Osteoblast (primary cell): Measurements from ENCODE around the gene PACS2. TPM values are rescaled to one million over a fixed set of nuclear protein-coding genes. Genes with fewer than 3 reads are reported as not detected.

Source experiments
- DNase-seq: peaks from one replicate; pipeline ENCODE4 v3.0.0; 2011; ENCODE audit warnings: low spot score, mixed read lengths; ENCODE audit not compliant: insufficient read length; ENCODE audit errors: missing footprints
- H2AFZ ChIP-seq: 2 replicates; pipeline ENCODE4 v1.6.0; 2011; ENCODE audit warnings: mild to moderate bottlenecking, low read length
- H3K27ac ChIP-seq: 2 replicates; pipeline ENCODE4 v1.5.1; 2011; ENCODE audit warnings: mild to moderate bottlenecking, low read depth, low read length, moderate library complexity
- H3K27me3 ChIP-seq: 2 replicates; pipeline ENCODE4 v1.6.0; 2012; ENCODE audit warnings: mild to moderate bottlenecking, control low read depth, inconsistent platforms, low read length, moderate library complexity; ENCODE audit not compliant: insufficient read depth
- H3K36me3 ChIP-seq: 2 replicates; pipeline ENCODE4 v1.5.1; 2011; ENCODE audit warnings: mild to moderate bottlenecking, low read length, control low read depth, moderate library complexity; ENCODE audit not compliant: insufficient read depth
- H3K4me1 ChIP-seq: 2 replicates; pipeline ENCODE4 v1.5.1; 2011; ENCODE audit warnings: mild to moderate bottlenecking, low read length, control low read depth, moderate library complexity; ENCODE audit not compliant: insufficient read depth
- H3K4me2 ChIP-seq: 2 replicates; pipeline ENCODE4 v1.6.0; 2011; ENCODE audit warnings: mild to moderate bottlenecking, low read length; ENCODE audit not compliant: insufficient read depth
- H3K4me3 ChIP-seq: fragments of 200-600 bp; sonication (generic); 3 replicates; pipeline ENCODE4 v1.5.1; 2012; ENCODE audit warnings: mild to moderate bottlenecking, low read length, inconsistent platforms; ENCODE audit not compliant: insufficient read depth
- H3K79me2 ChIP-seq: 2 replicates; pipeline ENCODE4 v1.6.0; 2012; ENCODE audit warnings: mild to moderate bottlenecking, low read length, control low read depth, inconsistent platforms; ENCODE audit not compliant: insufficient read depth
- H3K9me3 ChIP-seq: 2 replicates; pipeline ENCODE4 v1.5.1; 2011; ENCODE audit warnings: low read depth, low read length, control low read depth
- H4K20me1 ChIP-seq: 2 replicates; pipeline ENCODE4 v1.6.0; 2012; ENCODE audit warnings: mild to moderate bottlenecking, low read length, control low read depth; ENCODE audit not compliant: insufficient read depth
- total RNA-seq: library from RNA; depleted of rRNA; stranded (reverse); fragments of >200 nt; gene quantifications from 2 replicates; pipeline ENCODE4 v1.2.3, GENCODE V29; 2012
- TF ChIP-seq, protein P1 (sequence below): IDR thresholded peaks from 2 replicates; pipeline ENCODE4 v1.5.1; 2011; ENCODE audit warnings: mild to moderate bottlenecking, low read depth, low read length, moderate library complexity; ENCODE audit errors: extremely low read depth

PACS2 gene
- total RNA-seq, 1 donor: 81.1 TPM

DNA sequence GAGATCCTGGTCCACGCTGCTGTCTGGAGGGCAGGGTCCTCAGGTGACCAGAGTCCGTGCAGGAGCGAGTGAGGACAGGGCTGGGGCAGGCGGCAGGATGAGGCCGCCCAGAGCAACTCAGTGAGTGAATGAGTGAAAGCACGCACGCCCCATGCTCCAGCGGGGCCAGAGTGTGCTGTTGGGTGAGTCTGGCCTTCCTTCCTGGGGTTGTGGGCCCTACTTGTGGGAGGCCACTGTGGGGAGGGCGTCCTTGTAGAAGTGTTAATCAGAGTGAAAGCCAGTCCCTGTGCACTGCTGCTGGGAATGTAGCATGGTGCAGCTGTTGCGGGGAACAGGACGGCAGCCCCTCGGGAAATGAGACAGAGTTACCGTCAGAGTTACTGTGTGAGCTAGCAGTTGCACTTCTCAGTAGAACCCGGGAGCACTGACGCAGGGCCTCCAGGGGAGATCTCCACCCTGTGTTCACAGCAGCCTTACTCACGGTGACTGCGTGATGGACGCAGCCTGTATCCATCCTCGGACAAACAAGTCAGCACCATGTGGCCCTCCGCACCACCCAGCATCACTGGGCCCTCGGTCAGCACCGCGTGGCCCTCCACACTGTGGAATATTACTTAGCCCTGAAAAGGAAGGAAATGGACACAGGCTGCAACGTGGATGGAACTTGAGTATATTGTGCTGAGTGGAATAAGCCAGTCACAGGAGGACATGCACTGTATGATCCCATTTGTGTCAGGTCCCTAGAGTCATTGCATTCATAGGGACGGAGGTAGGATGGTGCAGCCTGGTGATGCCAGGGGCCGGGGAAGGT, 22.1 kb downstream of the PACS2 start:
- TF ChIP-seq, protein P1, sequence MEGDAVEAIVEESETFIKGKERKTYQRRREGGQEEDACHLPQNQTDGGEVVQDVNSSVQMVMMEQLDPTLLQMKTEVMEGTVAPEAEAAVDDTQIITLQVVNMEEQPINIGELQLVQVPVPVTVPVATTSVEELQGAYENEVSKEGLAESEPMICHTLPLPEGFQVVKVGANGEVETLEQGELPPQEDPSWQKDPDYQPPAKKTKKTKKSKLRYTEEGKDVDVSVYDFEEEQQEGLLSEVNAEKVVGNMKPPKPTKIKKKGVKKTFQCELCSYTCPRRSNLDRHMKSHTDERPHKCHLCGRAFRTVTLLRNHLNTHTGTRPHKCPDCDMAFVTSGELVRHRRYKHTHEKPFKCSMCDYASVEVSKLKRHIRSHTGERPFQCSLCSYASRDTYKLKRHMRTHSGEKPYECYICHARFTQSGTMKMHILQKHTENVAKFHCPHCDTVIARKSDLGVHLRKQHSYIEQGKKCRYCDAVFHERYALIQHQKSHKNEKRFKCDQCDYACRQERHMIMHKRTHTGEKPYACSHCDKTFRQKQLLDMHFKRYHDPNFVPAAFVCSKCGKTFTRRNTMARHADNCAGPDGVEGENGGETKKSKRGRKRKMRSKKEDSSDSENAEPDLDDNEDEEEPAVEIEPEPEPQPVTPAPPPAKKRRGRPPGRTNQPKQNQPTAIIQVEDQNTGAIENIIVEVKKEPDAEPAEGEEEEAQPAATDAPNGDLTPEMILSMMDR: no peak
- Histone ChIP-seq H3K4me1 (no peaks in the 10 kb centered on the region), H3K4me3 (no peak overlapping the region), H3K27ac (no peak overlapping the region), H2AFZ (no peak overlapping the region), H3K36me3 (no peaks in the 10 kb centered on the region), H3K9me3 (no peaks in the 10 kb centered on the region), H3K27me3 (no peaks in the 10 kb centered on the region), H4K20me1 (peaks cover 40% of the 10 kb centered on the region), H3K4me2 (no peak overlapping the region), H3K79me2 (peaks cover 83% of the 10 kb centered on the region)
- DNase-seq: no peak

DNA sequence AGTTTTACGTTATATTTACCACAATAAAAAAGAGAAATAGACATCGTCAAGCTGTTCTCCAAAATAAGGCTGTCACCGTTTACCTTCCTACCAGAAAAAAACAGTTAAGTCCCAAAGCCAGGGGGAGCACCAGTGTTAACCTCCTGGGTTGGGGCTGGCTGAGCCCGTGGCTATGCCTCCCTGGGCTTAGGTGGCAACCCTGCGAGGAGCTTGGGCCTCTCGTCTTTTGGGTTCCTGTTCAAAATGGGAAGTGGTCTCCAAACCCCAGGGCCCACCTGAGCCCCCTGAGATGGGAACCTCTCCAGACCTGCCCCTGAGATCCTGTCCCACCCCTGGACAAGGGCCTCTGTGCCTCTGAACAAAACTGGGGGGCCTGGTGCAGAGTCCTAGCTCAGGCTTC, 22.9 kb downstream of the PACS2 start:
- Histone ChIP-seq H3K4me2 (no peak overlapping the region), H4K20me1 (peaks cover 40% of the 10 kb centered on the region), H3K27me3 (no peaks in the 10 kb centered on the region), H2AFZ (no peak overlapping the region), H3K9me3 (no peaks in the 10 kb centered on the region), H3K4me3 (no peak overlapping the region), H3K79me2 (peaks cover 82% of the 10 kb centered on the region), H3K36me3 (no peaks in the 10 kb centered on the region), H3K4me1 (no peaks in the 10 kb centered on the region), H3K27ac (no peak overlapping the region)
- DNase-seq: no peak
- TF ChIP-seq, protein P1: no peak

DNA sequence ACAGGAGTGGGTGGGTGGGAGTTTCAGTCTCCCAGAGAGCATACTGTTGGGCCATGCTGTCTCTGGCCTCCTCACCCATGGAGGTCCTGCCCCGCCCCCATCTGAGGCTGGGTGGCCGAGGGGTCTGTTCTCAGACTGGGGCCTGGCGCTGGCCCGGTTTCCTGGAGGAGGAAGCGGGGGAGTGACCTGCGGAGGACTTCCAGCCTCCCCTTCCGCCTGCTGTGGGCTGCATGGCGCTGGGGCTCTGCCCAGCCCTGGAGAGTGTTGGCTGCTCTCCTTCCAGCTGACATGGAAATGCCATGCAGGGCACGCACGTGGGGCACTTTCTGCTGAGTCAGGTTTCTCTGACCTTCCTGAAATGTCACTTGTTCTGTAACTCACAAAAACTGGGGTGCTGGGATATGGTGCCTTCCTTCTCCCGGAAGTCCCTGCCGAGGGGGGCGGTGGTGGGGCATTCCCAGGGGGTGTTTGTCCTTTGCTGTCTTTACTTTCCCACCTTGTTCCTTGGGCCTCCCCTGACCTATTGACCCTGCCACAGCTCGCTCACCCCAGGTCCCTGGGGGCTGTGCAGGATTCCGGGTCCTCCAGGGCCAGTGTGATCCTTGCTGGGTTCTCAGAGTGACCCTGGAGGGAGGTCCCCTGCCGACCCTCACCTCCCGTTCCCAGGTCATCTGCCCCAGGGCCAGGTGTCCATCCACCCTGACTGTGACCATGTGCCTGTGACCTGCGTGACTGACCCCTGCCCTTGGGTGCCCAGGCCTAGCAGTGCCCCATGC, 23.6 kb downstream of the PACS2 start:
- Histone ChIP-seq H2AFZ (no peak overlapping the region), H3K9me3 (no peaks in the 10 kb centered on the region), H3K27ac (no peak overlapping the region), H3K4me3 (no peak overlapping the region), H3K4me1 (no peaks in the 10 kb centered on the region), H3K79me2 (peaks cover 79% of the 10 kb centered on the region), H3K27me3 (no peaks in the 10 kb centered on the region), H3K4me2 (no peak overlapping the region), H3K36me3 (no peaks in the 10 kb centered on the region), H4K20me1 (peaks cover 41% of the 10 kb centered on the region)
- no peak for DNase-seq
- TF ChIP-seq, protein P1: no peak
